HG03432 (cell line): ENCODE data around the gene KRT84.

Source experiments
- ATAC-seq: cut with Tn5 transposase; IDR thresholded peaks from one replicate; pipeline ENCODE4 v1.9.1; 2021; ENCODE audit warnings: mild to moderate bottlenecking, moderate library complexity; ENCODE audit not compliant: unreplicated experiment

KRT84 gene

GRCh38 chr12:52389313-52390207, 4.1 kb upstream of the KRT84 start:
- no peak for ATAC-seq

GRCh38 chr12:52387859-52388258, 2.4 kb upstream of the KRT84 start:
- no peak for ATAC-seq

GRCh38 chr12:52383331-52383730, 2.1 kb downstream of the KRT84 start:
- ATAC-seq, result no peak

GRCh38 chr12:52382854-52383253, 2.6 kb downstream of the KRT84 start:
- no peak for ATAC-seq

GRCh38 chr12:52381206-52381605, 4.2 kb downstream of the KRT84 start:
- ATAC-seq, result no peak

- ATAC-seq, result no peak
Observed at GRCh38 chr12:52380271-52380694, 5.2 kb downstream of the KRT84 start.

- no peak for ATAC-seq
Observed at GRCh38 chr12:52379536-52379935, 5.9 kb downstream of the KRT84 start.

- ATAC-seq, result no peak
Observed at GRCh38 chr12:52378091-52378490, 7.4 kb downstream of the KRT84 start.

- no peak for ATAC-seq
Observed at GRCh38 chr12:52377266-52377665, 8.2 kb downstream of the KRT84 start.

- no peak for ATAC-seq
Observed at GRCh38 chr12:52372216-52373154, 13.0 kb downstream of the KRT84 start.

- no peak for ATAC-seq
Observed at GRCh38 chr12:52371716-52372115, 13.7 kb downstream of the KRT84 start.

GRCh38 chr12:52370926-52371608, 14.4 kb downstream of the KRT84 start:
- no peak for ATAC-seq

- ATAC-seq, result no peak
Observed at GRCh38 chr12:52369809-52370208, 15.6 kb downstream of the KRT84 start.

- ATAC-seq, result no peak
Observed at GRCh38 chr12:52369211-52369610, 16.2 kb downstream of the KRT84 start.

GRCh38 chr12:52368508-52368907, 16.9 kb downstream of the KRT84 start:
- no peak for ATAC-seq

- no peak for ATAC-seq
Observed at GRCh38 chr12:52367876-52368275, 17.6 kb downstream of the KRT84 start.

GRCh38 chr12:52366738-52367485, 18.5 kb downstream of the KRT84 start, which contains the start of gene KRT85:
TSS of gene KRT85 (minus strand) at chr12:52367481. CDS start at chr12:52367405, 76 bp downstream.
- ATAC-seq, result no peak

- ATAC-seq, result no peak
Observed at GRCh38 chr12:52364901-52365489, 20.5 kb downstream of the KRT84 start.

GRCh38 chr12:52364061-52364460, 21.4 kb downstream of the KRT84 start:
- ATAC-seq, result no peak
